HepG2 (cell line): ENCODE data around the gene KCTD15. TPM values are rescaled to one million over a fixed set of nuclear protein-coding genes. Genes with fewer than 3 reads are reported as not detected.

Source experiments
- ATAC-seq: fragments of 200-7000 bp; cut with Tn5 transposase; 3 replicates; pipeline ENCODE4 v1.9.1; 2020; ENCODE audit warnings: mild to moderate bottlenecking, moderate library complexity
- BruUV-seq: library from RNA; stranded (reverse); fragments of 400-500 nt; replicated peaks from 2 replicates; lab custom pipeline; 2021; lab: Mats Ljungman, UMichigan
- CTCF ChIA-PET: fragments of 300-600 bp; formaldehyde crosslinking; extraction: SDS; loops from one replicate; lab custom pipeline; 2021; ENCODE audit warnings: low total read pairs, inconsistent platforms, low intra/inter-chr PET ratio; lab: Yijun Ruan, JAX
- POLR2A ChIA-PET: fragments of 350-600 bp; sonication (Branson Sonifier 250); formaldehyde crosslinking; loops from one replicate; lab custom pipeline; 2020; ENCODE audit warnings: antibody characterized with exemption, inconsistent platforms; lab: Yijun Ruan, JAX
- DNase-seq: peaks from one replicate; pipeline ENCODE4 v3.0.0-alpha.2; 2015; ENCODE audit warnings: low spot score
- FAIRE-seq: peaks from 3 replicates; lab custom pipeline; 2011; peaks lifted over from hg19 to GRCh38; lab: Jason Lieb, UNC
- H2AFZ ChIP-seq: one replicate; pipeline ENCODE4 v1.6.1; 2011; ENCODE audit warnings: low read length, inconsistent platforms
- H3K27ac ChIP-seq: fragments of 300-600 bp; 3 replicates; pipeline ENCODE4 v1.8.0; 2011; ENCODE audit warnings: mixed run types, mild to moderate bottlenecking, mixed read lengths, low read length, inconsistent platforms; ENCODE audit not compliant: insufficient read depth; ENCODE audit errors: extremely low read length
- H3K27me3 ChIP-seq, 2 experiments: fragments of 200-600 bp in 1 of 2; 2 replicates in 1 of 2; 3 replicates in 1 of 2; pipeline versions ENCODE4 v1.6.0 to v1.8.0; 2011; ENCODE audit warnings: low read length in 2 of 2, mild to moderate bottlenecking in 2 of 2, moderate library complexity in 2 of 2, inconsistent platforms in 1 of 2; ENCODE audit not compliant: insufficient read depth in 2 of 2, control insufficient read depth in 1 of 2
- H3K36me3 ChIP-seq, 2 experiments: fragments of 200-600 bp in 1 of 2; replicated peaks in 1 of 2; 2 replicates in 1 of 2; 3 replicates in 1 of 2; pipeline versions ENCODE4 v1.5.1 to v1.8.0; 2011; ENCODE audit warnings: low read length in 2 of 2, inconsistent platforms in 1 of 2; ENCODE audit not compliant: insufficient read depth in 2 of 2, control insufficient read depth in 1 of 2
- H3K4me1 ChIP-seq: 2 replicates; pipeline ENCODE4 v1.5.1; 2012; ENCODE audit warnings: low read length, inconsistent platforms; ENCODE audit not compliant: insufficient read depth
- H3K4me2 ChIP-seq: 2 replicates; pipeline ENCODE4 v1.6.0; 2011; ENCODE audit warnings: low read depth, low read length, inconsistent platforms
- H3K4me3 ChIP-seq, 3 experiments: fragments of 200-600 bp in 1 of 3; sonication (generic), shearing (Covaris generic) in 1 of 3; replicated peaks in 1 of 3; 2 replicates each; pipeline ENCODE4 v1.5.1; 2011 to 2016; ENCODE audit warnings: low read length in 3 of 3, inconsistent platforms in 2 of 3, low read depth in 2 of 3, mild to moderate bottlenecking in 2 of 3, control low read depth in 1 of 3, mixed read lengths in 1 of 3; ENCODE audit not compliant: insufficient read depth in 1 of 3
- H3K79me2 ChIP-seq: one replicate; pipeline ENCODE4 v1.6.1; 2011; ENCODE audit warnings: low read length, inconsistent platforms; ENCODE audit not compliant: insufficient read depth
- H3K9ac ChIP-seq: 2 replicates; pipeline ENCODE4 v1.6.0; 2011; ENCODE audit warnings: mild to moderate bottlenecking, low read depth, low read length, inconsistent platforms; ENCODE audit not compliant: insufficient read depth
- H3K9me3 ChIP-seq: 2 replicates; pipeline ENCODE4 v1.5.1; 2012; ENCODE audit warnings: mild to moderate bottlenecking, low read length
- H4K20me1 ChIP-seq: 2 replicates; pipeline ENCODE4 v1.6.0; 2011; ENCODE audit warnings: inconsistent platforms, mild to moderate bottlenecking, low read length, moderate library complexity; ENCODE audit not compliant: insufficient read depth
- ISL2 ChIP-seq: sonication (generic); formaldehyde crosslinking; IDR thresholded peaks from 2 replicates; pipeline ENCODE4 v1.5.0; 2020; ENCODE audit warnings: missing genetic modification reagents
- MLLT10 ChIP-seq: sonication (generic); formaldehyde crosslinking; IDR thresholded peaks from 2 replicates; pipeline ENCODE4 v1.4.0; 2020; ENCODE audit warnings: missing genetic modification reagents
- NCOA2 ChIP-seq: sonication (generic); formaldehyde crosslinking; IDR thresholded peaks from 2 replicates; pipeline ENCODE4 v1.8.0; 2022; ENCODE audit warnings: inconsistent platforms
- SRSF1 ChIP-seq: fragments of 200-400 bp; formaldehyde crosslinking; optimal IDR thresholded peaks from 2 replicates; pipeline ENCODE3; 2017; ENCODE audit warnings: mild to moderate bottlenecking, low read depth, low read length, moderate library complexity
- ZNF460 ChIP-seq: sonication (generic); formaldehyde crosslinking; IDR thresholded peaks from 2 replicates; pipeline ENCODE4 v1.5.1; 2020; ENCODE audit warnings: missing genetic modification reagents, mild to moderate bottlenecking, borderline replicate concordance
- ZNF607 ChIP-seq: sonication (generic); formaldehyde crosslinking; IDR thresholded peaks from 2 replicates; pipeline ENCODE4 v1.5.1; 2020; ENCODE audit warnings: missing genetic modification reagents, mild to moderate bottlenecking, borderline replicate concordance
- WGBS: methylation state at CpG from one replicate; pipeline ENCODE4 v1.1.6; 2017; ENCODE audit warnings: low lambda C conversion rate; 5-methylcytosine and 5-hydroxymethylcytosine counted together
- in situ Hi-C: cut with HindIII; loops from 2 replicates; pipeline ENCODE4 v1.10.0; 2017; ENCODE audit warnings: low pct_unique_long_range_greater_than_20kb; ENCODE audit not compliant: extremely low pct_ligation_motif_present
- intact Hi-C: fragments of 100-400 bp; cut with micrococcal nuclease; formaldehyde crosslinking; loops from one replicate; pipeline ENCODE4 v1.10.0; 2022; ENCODE audit not compliant: unreplicated experiment
- polyA plus RNA-seq, 8 experiments: library from polyadenylated mRNA; depleted of rRNA in 3 of 8; stranded (reverse) in 7 of 8; unstranded in 1 of 8; fragments of >200 nt; fragmentation: Illumina TruSeq in 4 of 8; extraction: Trizol in 4 of 8; gene quantifications; 2 replicates each; pipeline versions ENCODE4 v1.2.1 to v1.2.3, GENCODE V29; 2011 to 2016; ENCODE audit warnings: low read depth in 4 of 8, missing spikeins in 1 of 8, mixed read lengths in 1 of 8; ENCODE audit not compliant: insufficient read depth in 1 of 8
- total RNA-seq, 5 experiments: library from RNA; depleted of rRNA; stranded (reverse); fragments of >200 nt; fragmentation: Illumina TruSeq; extraction: Trizol; gene quantifications; 2 replicates each; pipeline ENCODE4 v1.2.3, GENCODE V29; 2016; ENCODE audit warnings: low read depth in 1 of 5
- TF ChIP-seq, protein P1 (sequence below): sonication (generic); IDR thresholded peaks from 2 replicates; pipeline ENCODE4 v1.6.1; 2016; ENCODE audit warnings: low read depth, borderline replicate concordance
- TF ChIP-seq, protein P2 (sequence below): sonication (generic); formaldehyde crosslinking; conservative IDR thresholded peaks from 2 replicates; pipeline ENCODE4 v1.8.1; 2023; ENCODE audit warnings: missing genetic modification reagents
- TF ChIP-seq, protein P3 (sequence below): sonication (generic); formaldehyde crosslinking; IDR thresholded peaks from 2 replicates; pipeline ENCODE4 v1.4.0; 2020; ENCODE audit warnings: missing genetic modification reagents; ENCODE audit errors: not compliant biosample characterization
- TF ChIP-seq, protein P4 (sequence below): IDR thresholded peaks from 2 replicates; pipeline ENCODE4 v1.6.1; 2018; ENCODE audit warnings: missing genetic modification reagents
- TF ChIP-seq, protein P5 (sequence below): sonication (generic); formaldehyde crosslinking; IDR thresholded peaks from 2 replicates; pipeline ENCODE4 v1.4.0; 2020; ENCODE audit warnings: low read depth, missing genetic modification reagents

KCTD15 gene
- total and polyA plus RNA-seq, 2 of the 13 experiments (the other 11 are each of a cell fraction or from before 2014, with no cell fraction given): 13.2 to 16.7 TPM

DNA sequence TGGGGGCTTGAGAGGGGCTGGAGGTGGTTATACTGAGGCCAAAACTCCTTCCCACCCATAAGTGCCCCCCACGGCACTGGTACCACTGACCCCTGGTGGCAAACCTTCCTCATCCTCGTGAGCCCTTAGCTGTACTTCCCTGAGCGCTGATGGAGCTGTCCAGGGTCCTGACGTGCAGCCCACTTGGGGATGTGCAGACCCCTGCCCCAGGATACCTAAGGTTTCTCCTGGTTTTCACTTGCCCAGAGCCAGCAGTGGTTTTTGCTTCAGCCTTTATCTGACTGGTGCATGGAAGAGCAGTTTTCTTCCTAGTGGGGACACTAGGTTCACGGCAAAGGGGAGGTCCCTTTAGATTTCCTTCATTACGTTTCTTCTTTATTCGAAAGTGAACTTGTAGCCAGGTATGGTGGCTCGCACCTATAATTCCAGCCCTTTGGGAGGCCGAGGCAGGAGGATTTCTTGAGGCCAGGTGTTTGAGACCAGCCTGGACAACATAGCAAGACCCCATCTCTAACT is 28.7 kb upstream of the KCTD15 start (continued):
- TF ChIP-seq, protein P1, sequence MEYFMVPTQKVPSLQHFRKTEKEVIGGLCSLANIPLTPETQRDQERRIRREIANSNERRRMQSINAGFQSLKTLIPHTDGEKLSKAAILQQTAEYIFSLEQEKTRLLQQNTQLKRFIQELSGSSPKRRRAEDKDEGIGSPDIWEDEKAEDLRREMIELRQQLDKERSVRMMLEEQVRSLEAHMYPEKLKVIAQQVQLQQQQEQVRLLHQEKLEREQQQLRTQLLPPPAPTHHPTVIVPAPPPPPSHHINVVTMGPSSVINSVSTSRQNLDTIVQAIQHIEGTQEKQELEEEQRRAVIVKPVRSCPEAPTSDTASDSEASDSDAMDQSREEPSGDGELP: no peak
- TF ChIP-seq SRSF1 (no peak), ZNF607 (CRISPR knock-in tag) (no peak)
- TF ChIP-seq, protein P2, sequence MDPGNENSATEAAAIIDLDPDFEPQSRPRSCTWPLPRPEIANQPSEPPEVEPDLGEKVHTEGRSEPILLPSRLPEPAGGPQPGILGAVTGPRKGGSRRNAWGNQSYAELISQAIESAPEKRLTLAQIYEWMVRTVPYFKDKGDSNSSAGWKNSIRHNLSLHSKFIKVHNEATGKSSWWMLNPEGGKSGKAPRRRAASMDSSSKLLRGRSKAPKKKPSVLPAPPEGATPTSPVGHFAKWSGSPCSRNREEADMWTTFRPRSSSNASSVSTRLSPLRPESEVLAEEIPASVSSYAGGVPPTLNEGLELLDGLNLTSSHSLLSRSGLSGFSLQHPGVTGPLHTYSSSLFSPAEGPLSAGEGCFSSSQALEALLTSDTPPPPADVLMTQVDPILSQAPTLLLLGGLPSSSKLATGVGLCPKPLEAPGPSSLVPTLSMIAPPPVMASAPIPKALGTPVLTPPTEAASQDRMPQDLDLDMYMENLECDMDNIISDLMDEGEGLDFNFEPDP (CRISPR knock-in tag): no peak
- TF ChIP-seq, protein P3, sequence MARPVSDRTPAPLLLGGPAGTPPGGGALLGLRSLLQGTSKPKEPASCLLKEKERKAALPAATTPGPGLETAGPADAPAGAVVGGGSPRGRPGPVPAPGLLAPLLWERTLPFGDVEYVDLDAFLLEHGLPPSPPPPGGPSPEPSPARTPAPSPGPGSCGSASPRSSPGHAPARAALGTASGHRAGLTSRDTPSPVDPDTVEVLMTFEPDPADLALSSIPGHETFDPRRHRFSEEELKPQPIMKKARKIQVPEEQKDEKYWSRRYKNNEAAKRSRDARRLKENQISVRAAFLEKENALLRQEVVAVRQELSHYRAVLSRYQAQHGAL: no peak

DNA sequence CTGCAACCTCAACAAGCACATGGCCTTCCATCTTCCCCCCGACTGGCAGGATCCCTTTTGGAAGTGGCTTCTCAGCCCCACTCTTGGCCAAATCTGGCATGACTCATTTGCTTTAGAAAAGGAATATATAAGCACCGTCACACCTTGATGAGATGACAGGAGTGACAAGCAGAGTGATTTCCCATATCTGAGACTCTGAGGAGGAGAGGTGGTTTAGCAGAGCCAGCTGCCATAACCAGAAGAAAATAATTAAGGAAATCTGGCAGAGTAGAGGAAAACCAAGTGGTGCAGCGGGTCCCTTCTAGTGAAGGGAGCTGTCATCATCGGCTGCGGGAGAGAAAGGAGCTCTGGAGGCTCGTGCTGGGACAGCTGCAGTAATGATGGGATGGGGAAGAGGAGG is 27.5 kb upstream of the KCTD15 start:
- H3K9ac ChIP-seq: no peak overlapping the region
- TF ChIP-seq ZNF460 (CRISPR knock-in tag) (no peak), MLLT10 (CRISPR knock-in tag) (no peak), NCOA2 (CRISPR knock-in tag) (no peak), ISL2 (CRISPR knock-in tag) (no peak)
- TF ChIP-seq, protein P4, sequence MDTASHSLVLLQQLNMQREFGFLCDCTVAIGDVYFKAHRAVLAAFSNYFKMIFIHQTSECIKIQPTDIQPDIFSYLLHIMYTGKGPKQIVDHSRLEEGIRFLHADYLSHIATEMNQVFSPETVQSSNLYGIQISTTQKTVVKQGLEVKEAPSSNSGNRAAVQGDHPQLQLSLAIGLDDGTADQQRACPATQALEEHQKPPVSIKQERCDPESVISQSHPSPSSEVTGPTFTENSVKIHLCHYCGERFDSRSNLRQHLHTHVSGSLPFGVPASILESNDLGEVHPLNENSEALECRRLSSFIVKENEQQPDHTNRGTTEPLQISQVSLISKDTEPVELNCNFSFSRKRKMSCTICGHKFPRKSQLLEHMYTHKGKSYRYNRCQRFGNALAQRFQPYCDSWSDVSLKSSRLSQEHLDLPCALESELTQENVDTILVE (CRISPR knock-in tag): no peak
- TF ChIP-seq, protein P5, sequence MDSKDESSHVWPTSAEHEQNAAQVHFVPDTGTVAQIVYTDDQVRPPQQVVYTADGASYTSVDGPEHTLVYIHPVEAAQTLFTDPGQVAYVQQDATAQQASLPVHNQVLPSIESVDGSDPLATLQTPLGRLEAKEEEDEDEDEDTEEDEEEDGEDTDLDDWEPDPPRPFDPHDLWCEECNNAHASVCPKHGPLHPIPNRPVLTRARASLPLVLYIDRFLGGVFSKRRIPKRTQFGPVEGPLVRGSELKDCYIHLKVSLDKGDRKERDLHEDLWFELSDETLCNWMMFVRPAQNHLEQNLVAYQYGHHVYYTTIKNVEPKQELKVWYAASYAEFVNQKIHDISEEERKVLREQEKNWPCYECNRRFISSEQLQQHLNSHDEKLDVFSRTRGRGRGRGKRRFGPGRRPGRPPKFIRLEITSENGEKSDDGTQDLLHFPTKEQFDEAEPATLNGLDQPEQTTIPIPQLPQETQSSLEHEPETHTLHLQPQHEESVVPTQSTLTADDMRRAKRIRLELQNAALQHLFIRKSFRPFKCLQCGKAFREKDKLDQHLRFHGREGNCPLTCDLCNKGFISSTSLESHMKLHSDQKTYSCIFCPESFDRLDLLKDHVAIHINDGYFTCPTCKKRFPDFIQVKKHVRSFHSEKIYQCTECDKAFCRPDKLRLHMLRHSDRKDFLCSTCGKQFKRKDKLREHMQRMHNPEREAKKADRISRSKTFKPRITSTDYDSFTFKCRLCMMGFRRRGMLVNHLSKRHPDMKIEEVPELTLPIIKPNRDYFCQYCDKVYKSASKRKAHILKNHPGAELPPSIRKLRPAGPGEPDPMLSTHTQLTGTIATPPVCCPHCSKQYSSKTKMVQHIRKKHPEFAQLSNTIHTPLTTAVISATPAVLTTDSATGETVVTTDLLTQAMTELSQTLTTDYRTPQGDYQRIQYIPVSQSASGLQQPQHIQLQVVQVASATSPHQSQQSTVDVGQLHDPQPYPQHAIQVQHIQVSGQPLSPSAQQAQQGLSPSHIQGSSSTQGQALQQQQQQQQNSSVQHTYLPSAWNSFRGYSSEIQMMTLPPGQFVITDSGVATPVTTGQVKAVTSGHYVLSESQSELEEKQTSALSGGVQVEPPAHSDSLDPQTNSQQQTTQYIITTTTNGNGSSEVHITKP (CRISPR knock-in tag): no peak
- H4K20me1 ChIP-seq: peaks cover 5% of the 10 kb centered on the region; the same call in 1 of the 2 replicates
- FAIRE-seq (no peak), ATAC-seq (no peak), DNase-seq (no peak)
- H3K4me2 ChIP-seq: no peak overlapping the region
- BruUV-seq: no TSS peak
- H3K79me2 ChIP-seq: no peaks in the 10 kb centered on the region
- H3K36me3 ChIP-seq: no peaks in the 10 kb centered on the region
- ChIA-PET CTCF (no interaction called here), POLR2A (no interaction called here)
- intact Hi-C loops (loop anchor here (5.0 kb wide), 1 partner anchor 527 kb away; no protein-coding TSS in a partner anchor), in situ Hi-C loops (no loop called here)
- peaks cover 0 to 1% of the 10 kb centered on the region in 2 experiments; a peak in 2 of 5 replicates for H3K27me3 ChIP-seq
- no peak overlapping the region for H2AFZ ChIP-seq
- 4% methylated on average over 6 of the region's 6 CpGs for WGBS
- no peak overlapping the region for H3K4me3 ChIP-seq
- no peaks in the 10 kb centered on the region for H3K9me3 ChIP-seq
- no peaks in the 10 kb centered on the region for H3K4me1 ChIP-seq
- no peak overlapping the region for H3K27ac ChIP-seq
